ENCODE results near the gene MYO1C. TPM values are rescaled to one million over a fixed set of nuclear protein-coding genes. Genes with fewer than 3 reads are reported as not detected.

Gene MYO1C
- total RNA-seq, 1 experiment from 2014 or later, result 171 TPM

DNA sequence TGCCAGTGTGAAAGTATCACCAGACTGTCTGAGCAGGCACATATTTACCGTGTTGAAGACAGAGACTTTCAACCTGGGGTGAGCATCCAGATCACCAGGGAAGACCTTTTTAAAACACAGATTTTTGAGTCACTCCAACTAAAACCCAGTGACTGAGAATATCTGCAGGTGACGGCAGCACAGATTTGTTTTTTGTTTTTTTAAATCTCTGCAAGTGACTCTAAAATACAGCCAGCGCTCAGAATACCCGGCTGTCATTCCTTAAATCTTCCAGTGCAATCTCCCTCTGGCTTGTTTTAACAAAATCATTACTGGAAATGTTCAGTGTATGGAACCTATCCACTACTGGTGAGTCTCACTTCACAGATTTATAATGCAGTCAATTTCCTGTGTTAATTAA lies 43.3 kb upstream of the MYO1C start:
- H3K27me3 ChIP-seq (replicated peaks; ENCODE audit: control insufficient read depth, insufficient read depth, low read length), result no peaks in the 10 kb centered on the region
- Mint-ChIP-seq H3K4me3 (ENCODE audit: unreplicated experiment) (no peak overlapping the region), H3K27me3 (ENCODE audit: insufficient read depth, unreplicated experiment) (no peaks in the 10 kb centered on the region), H3K4me1 (ENCODE audit: low read depth, unreplicated experiment) (peaks cover 1% of the 10 kb centered on the region), H3K9me3 (ENCODE audit: unreplicated experiment) (no peaks in the 10 kb centered on the region), H3K27ac (ENCODE audit: unreplicated experiment) (no peak overlapping the region), H3K36me3 (ENCODE audit: insufficient read depth, unreplicated experiment) (peaks cover 89% of the 10 kb centered on the region)
- no TSS peak for BruUV-seq (replicated peaks)
- ChIA-PET POLR2A (no interaction called here), CTCF (no interaction called here)
- no peaks in the 10 kb centered on the region for H3K9me3 ChIP-seq
- TF ChIP-seq, protein P1, sequence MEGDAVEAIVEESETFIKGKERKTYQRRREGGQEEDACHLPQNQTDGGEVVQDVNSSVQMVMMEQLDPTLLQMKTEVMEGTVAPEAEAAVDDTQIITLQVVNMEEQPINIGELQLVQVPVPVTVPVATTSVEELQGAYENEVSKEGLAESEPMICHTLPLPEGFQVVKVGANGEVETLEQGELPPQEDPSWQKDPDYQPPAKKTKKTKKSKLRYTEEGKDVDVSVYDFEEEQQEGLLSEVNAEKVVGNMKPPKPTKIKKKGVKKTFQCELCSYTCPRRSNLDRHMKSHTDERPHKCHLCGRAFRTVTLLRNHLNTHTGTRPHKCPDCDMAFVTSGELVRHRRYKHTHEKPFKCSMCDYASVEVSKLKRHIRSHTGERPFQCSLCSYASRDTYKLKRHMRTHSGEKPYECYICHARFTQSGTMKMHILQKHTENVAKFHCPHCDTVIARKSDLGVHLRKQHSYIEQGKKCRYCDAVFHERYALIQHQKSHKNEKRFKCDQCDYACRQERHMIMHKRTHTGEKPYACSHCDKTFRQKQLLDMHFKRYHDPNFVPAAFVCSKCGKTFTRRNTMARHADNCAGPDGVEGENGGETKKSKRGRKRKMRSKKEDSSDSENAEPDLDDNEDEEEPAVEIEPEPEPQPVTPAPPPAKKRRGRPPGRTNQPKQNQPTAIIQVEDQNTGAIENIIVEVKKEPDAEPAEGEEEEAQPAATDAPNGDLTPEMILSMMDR (IDR thresholded peaks at IDR 0.05; ENCODE audit: insufficient read depth in 1 of 2, low read depth in 1 of 2, low read length in 1 of 2, severe bottlenecking in 1 of 2, unreplicated experiment in 1 of 2), result no peak
- no peak for DNase-seq
- H3K36me3 ChIP-seq (ENCODE audit: control insufficient read depth, insufficient read depth, low read length), result no peaks in the 10 kb centered on the region; the same call in none of the 2 replicates
- no peaks in the 10 kb centered on the region for H3K4me1 ChIP-seq
- H3K4me3 ChIP-seq (ENCODE audit: low read depth, low read length), result no peak overlapping the region
- intact Hi-C loops (cut with micrococcal nuclease; ENCODE audit: unreplicated experiment), result no loop called here

DNA sequence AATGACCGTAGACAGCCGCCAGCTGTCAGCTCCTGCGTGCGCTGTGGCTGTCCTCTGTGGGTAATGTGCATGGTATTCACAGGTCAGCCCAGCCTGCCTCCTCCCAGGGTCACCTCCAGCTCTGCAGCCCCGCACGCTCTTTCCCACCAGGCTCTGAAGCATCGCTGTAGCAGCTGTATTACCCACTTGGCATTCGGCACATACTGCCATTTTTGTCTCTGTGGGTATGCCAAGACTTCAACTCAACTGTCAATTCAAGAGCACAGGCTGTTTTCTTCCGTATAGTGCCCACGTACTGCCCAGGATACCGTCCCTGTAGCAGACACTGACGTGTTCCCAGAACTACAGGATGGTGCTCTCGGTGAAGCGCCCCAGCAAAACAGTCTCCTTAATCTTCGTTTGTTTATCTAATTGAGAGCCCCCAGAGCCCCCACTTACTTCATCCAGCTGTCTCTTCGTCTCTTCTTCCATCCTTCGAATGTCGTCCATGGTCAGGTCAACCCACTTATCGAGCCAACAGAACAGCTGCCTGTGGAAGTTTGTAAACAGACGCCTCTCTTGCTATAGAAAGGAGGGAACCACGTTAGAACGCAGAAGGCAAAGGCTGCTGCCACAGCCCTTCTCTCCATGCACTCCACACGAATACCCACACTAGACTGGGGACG lies 41.3 kb upstream of the MYO1C start:
- no peaks in the 10 kb centered on the region for H3K9me3 Mint-ChIP-seq (ENCODE audit: unreplicated experiment)
- intact Hi-C loops (cut with micrococcal nuclease; ENCODE audit: unreplicated experiment), result no loop called here
- H3K27ac Mint-ChIP-seq (ENCODE audit: unreplicated experiment), result no peak overlapping the region
- no peak for DNase-seq
- no peaks in the 10 kb centered on the region for H3K9me3 ChIP-seq
- H3K27me3 ChIP-seq (replicated peaks; ENCODE audit: control insufficient read depth, insufficient read depth, low read length), result no peaks in the 10 kb centered on the region
- no peaks in the 10 kb centered on the region for H3K4me1 ChIP-seq
- H3K4me3 Mint-ChIP-seq (ENCODE audit: unreplicated experiment), result no peak overlapping the region
- ChIA-PET POLR2A (no interaction called here), CTCF (interaction anchor here (0.5 to 1.7 kb wide), 8 partner anchors 17 to 1157 kb away, joined by 3 to 11 read pairs (median 4); partner anchors contain the start of gene INPP5K)
- H3K4me1 Mint-ChIP-seq (ENCODE audit: low read depth, unreplicated experiment), result peaks cover 6% of the 10 kb centered on the region
- BruUV-seq (replicated peaks), result no TSS peak
- H3K4me3 ChIP-seq (ENCODE audit: low read depth, low read length), result no peak overlapping the region
- H3K36me3 ChIP-seq (ENCODE audit: control insufficient read depth, insufficient read depth, low read length), result no peaks in the 10 kb centered on the region; the same call in none of the 2 replicates
- TF ChIP-seq, protein P1 (IDR thresholded peaks at IDR 0.05; ENCODE audit: insufficient read depth in 1 of 2, low read depth in 1 of 2, low read length in 1 of 2, severe bottlenecking in 1 of 2, unreplicated experiment in 1 of 2), result no peak
- no peaks in the 10 kb centered on the region for H3K27me3 Mint-ChIP-seq (ENCODE audit: insufficient read depth, unreplicated experiment)
- peaks cover 77% of the 10 kb centered on the region for H3K36me3 Mint-ChIP-seq (ENCODE audit: insufficient read depth, unreplicated experiment)

DNA sequence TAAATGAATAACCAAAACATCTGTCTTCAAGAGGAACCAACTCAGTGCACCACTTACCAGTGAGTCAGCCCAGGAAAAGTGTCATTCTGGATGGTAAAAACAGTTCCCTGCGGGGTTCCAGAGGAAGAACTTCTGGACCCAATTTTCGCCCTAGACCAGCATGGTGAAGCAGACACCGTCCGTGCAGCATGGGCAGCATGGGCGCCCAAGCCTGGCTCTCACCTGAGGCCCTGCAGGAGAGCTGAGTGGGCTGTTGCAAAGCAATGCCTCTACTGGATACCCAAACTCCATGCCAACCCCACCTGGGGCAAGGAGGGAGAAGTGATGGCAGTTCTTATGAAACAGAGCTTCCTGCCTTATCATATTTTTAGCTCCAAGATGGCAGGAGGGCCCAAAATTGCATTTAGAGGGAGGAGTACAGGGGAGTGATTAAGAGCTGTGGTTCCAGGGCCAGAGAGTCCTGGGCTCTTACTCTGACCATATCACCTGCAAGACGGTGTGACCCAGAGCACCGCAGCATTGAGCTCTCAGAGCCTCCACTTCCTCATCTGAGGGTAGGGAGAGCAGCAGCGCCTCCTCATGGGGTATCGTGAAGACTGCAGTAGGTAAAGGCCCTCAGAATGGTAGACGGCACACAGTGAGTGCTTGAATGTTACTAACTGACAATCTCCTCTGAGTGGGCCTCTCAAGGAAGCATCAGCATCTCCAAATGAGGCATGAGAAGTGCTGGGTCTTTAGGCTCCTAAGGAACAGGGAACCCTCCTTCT lies 40.5 kb upstream of the MYO1C start:
- H3K9me3 Mint-ChIP-seq (ENCODE audit: unreplicated experiment), result no peaks in the 10 kb centered on the region
- no peaks in the 10 kb centered on the region; the same call in none of the 2 replicates for H3K36me3 ChIP-seq (ENCODE audit: control insufficient read depth, insufficient read depth, low read length)
- H3K27me3 ChIP-seq (replicated peaks; ENCODE audit: control insufficient read depth, insufficient read depth, low read length), result no peaks in the 10 kb centered on the region
- peaks cover 6% of the 10 kb centered on the region for H3K4me1 Mint-ChIP-seq (ENCODE audit: low read depth, unreplicated experiment)
- H3K27ac Mint-ChIP-seq (ENCODE audit: unreplicated experiment), result no peak overlapping the region
- POLR2A ChIA-PET, result no interaction called here
- peaks cover 75% of the 10 kb centered on the region for H3K36me3 Mint-ChIP-seq (ENCODE audit: insufficient read depth, unreplicated experiment)
- no TSS peak for BruUV-seq (replicated peaks)
- H3K27me3 Mint-ChIP-seq (ENCODE audit: insufficient read depth, unreplicated experiment), result no peaks in the 10 kb centered on the region
- no peaks in the 10 kb centered on the region for H3K4me1 ChIP-seq
- H3K9me3 ChIP-seq, result no peaks in the 10 kb centered on the region
- H3K4me3 Mint-ChIP-seq (ENCODE audit: unreplicated experiment), result no peak overlapping the region
- intact Hi-C loops (cut with micrococcal nuclease; ENCODE audit: unreplicated experiment), result no loop called here
- DNase-seq, result peak in 1 of 2 experiments; percentile 35
- CTCF ChIA-PET, result interaction anchor here (0.5 to 1.7 kb wide), 8 partner anchors 17 to 1158 kb away, joined by 3 to 11 read pairs (median 4); partner anchors contain the start of gene INPP5K
- no peak overlapping the region for H3K4me3 ChIP-seq (ENCODE audit: low read depth, low read length)
- TF ChIP-seq, protein P1 (IDR thresholded peaks at IDR 0.05; ENCODE audit: insufficient read depth in 1 of 2, low read depth in 1 of 2, low read length in 1 of 2, severe bottlenecking in 1 of 2, unreplicated experiment in 1 of 2), result peak; percentile 26 to 40
